Liver (tissue), 9 donors: Measurements from ENCODE around the gene CRTC2. TPM values are rescaled to one million over a fixed set of nuclear protein-coding genes. Genes with fewer than 3 reads are reported as not detected.
A peak's percentile ranks its signal among the peaks of the same experiment; 100 is the strongest.

Source experiments
- DNase-seq: peaks from one replicate; pipeline ENCODE4 v3.0.0-alpha.2; 2017; ENCODE audit warnings: low spot score
- H3K27ac ChIP-seq, 2 donors: one replicate each; pipeline ENCODE4 v1.7.0; 2013; ENCODE audit warnings: inconsistent platforms in 2 of 2, low read length in 2 of 2, control low read depth in 1 of 2, low read depth in 1 of 2, mild to moderate bottlenecking in 1 of 2
- H3K27me3 ChIP-seq, 4 donors: one replicate each; pipeline versions ENCODE4 v1.6.1 to v1.7.0; 2013; ENCODE audit warnings: low read length in 3 of 4, inconsistent platforms in 1 of 4, mild to moderate bottlenecking in 1 of 4, moderate library complexity in 1 of 4; ENCODE audit not compliant: control insufficient read depth in 4 of 4, insufficient read depth in 4 of 4
- H3K36me3 ChIP-seq, 4 donors: one replicate each; pipeline versions ENCODE4 v1.6.1 to v1.7.0; 2013; ENCODE audit warnings: low read length in 3 of 4, mild to moderate bottlenecking in 3 of 4, low read depth in 1 of 4, moderate library complexity in 1 of 4; ENCODE audit not compliant: control insufficient read depth in 4 of 4, insufficient read depth in 3 of 4
- H3K4me1 ChIP-seq, 4 donors: one replicate each; pipeline versions ENCODE4 v1.6.1 to v1.7.0; 2013; ENCODE audit warnings: low read length in 3 of 4, mild to moderate bottlenecking in 3 of 4, moderate library complexity in 1 of 4; ENCODE audit not compliant: control insufficient read depth in 4 of 4, insufficient read depth in 4 of 4
- H3K4me3 ChIP-seq, 3 donors: one replicate each; pipeline versions ENCODE4 v1.6.1 to v1.7.0; 2013; ENCODE audit warnings: low read length in 3 of 3, control low read depth in 1 of 3, low read depth in 1 of 3, mild to moderate bottlenecking in 1 of 3
- H3K9ac ChIP-seq, 2 donors: one replicate each; pipeline ENCODE4 v1.7.0; 2013; ENCODE audit warnings: low read length in 2 of 2, mild to moderate bottlenecking in 2 of 2, moderate library complexity in 2 of 2, control low read depth in 1 of 2, low read depth in 1 of 2
- H3K9me3 ChIP-seq, 4 donors: one replicate each; pipeline versions ENCODE4 v1.6.1 to v1.7.0; 2013; ENCODE audit warnings: low read length in 3 of 4; ENCODE audit not compliant: control insufficient read depth in 4 of 4
- EGR1 ChIP-seq, 2 donors: IDR thresholded peaks; 2 replicates each; pipeline ENCODE4 v1.6.1; 2016 to 2018; ENCODE audit warnings: antibody characterized with exemption in 2 of 2, low read depth in 2 of 2
- FOXA1 ChIP-seq: IDR thresholded peaks from 2 replicates; pipeline ENCODE4 v1.6.1; 2016; ENCODE audit warnings: antibody characterized with exemption
- FOXA2 ChIP-seq: IDR thresholded peaks from 2 replicates; pipeline ENCODE4 v1.6.1; 2016; ENCODE audit warnings: antibody characterized with exemption
- GABPA ChIP-seq, 2 donors: IDR thresholded peaks in 1 of 2; conservative IDR thresholded peaks in 1 of 2; 2 replicates each; pipeline ENCODE4 v1.6.1; 2016; ENCODE audit warnings: antibody characterized with exemption in 2 of 2, mild to moderate bottlenecking in 1 of 2, moderate library complexity in 1 of 2
- HNF4A ChIP-seq, 2 donors: conservative IDR thresholded peaks; 2 replicates each; pipeline ENCODE4 v1.6.1; 2016; ENCODE audit warnings: antibody characterized with exemption in 2 of 2, mild to moderate bottlenecking in 2 of 2
- HNF4G ChIP-seq: IDR thresholded peaks from 2 replicates; pipeline ENCODE4 v1.6.1; 2016; ENCODE audit warnings: antibody characterized with exemption
- JUND ChIP-seq, 2 donors: IDR thresholded peaks; 2 replicates each; pipeline ENCODE4 v1.6.1; 2016; ENCODE audit warnings: antibody characterized with exemption in 2 of 2
- NR2F2 ChIP-seq: IDR thresholded peaks from 2 replicates; pipeline ENCODE4 v1.6.1; 2016; ENCODE audit warnings: antibody characterized with exemption
- RAD21 ChIP-seq, 2 donors: IDR thresholded peaks; 2 replicates each; pipeline ENCODE4 v1.6.1; 2016; ENCODE audit warnings: antibody characterized with exemption in 2 of 2, mild to moderate bottlenecking in 2 of 2
- RXRA ChIP-seq, 2 donors: IDR thresholded peaks; 2 replicates each; pipeline ENCODE4 v1.6.1; 2017 to 2018; ENCODE audit warnings: antibody characterized with exemption in 2 of 2, mild to moderate bottlenecking in 1 of 2
- SP1 ChIP-seq: IDR thresholded peaks from 2 replicates; pipeline ENCODE4 v1.6.1; 2018; ENCODE audit warnings: antibody characterized with exemption, mild to moderate bottlenecking
- TAF1 ChIP-seq: conservative IDR thresholded peaks from 2 replicates; pipeline ENCODE4 v1.6.1; 2016; ENCODE audit warnings: antibody characterized with exemption, mild to moderate bottlenecking
- YY1 ChIP-seq: IDR thresholded peaks from 2 replicates; pipeline ENCODE4 v1.6.1; 2016; ENCODE audit warnings: antibody characterized with exemption, mild to moderate bottlenecking
- WGBS: extraction: QIAGEN DNeasy Blood & Tissue Kit; methylation state at CpG from one replicate; pipeline ENCODE4 v1.1.7; 2013; 5-methylcytosine and 5-hydroxymethylcytosine counted together
- polyA plus RNA-seq, 2 donors: library from polyadenylated mRNA; stranded (reverse) in 1 of 2; unstranded in 1 of 2; fragments of 200-250 nt in 1 of 2; fragments of >200 nt in 1 of 2; fragmentation: Nextera tagmentation in 1 of 2; extraction: Ambion mirVana in 1 of 2; gene quantifications; one replicate each; pipeline versions ENCODE4 v1.2.1 to v1.2.3, GENCODE V29; 2013 to 2015
- total RNA-seq, 2 donors: library from RNA; depleted of rRNA; stranded (reverse); fragments of >200 nt; gene quantifications; one replicate each; pipeline ENCODE4 v1.2.3, GENCODE V29; 2014
- TF ChIP-seq, protein P1 (sequence below): IDR thresholded peaks from 2 replicates; pipeline ENCODE4 v1.6.1; 2016; ENCODE audit warnings: antibody characterized with exemption, mild to moderate bottlenecking
- TF ChIP-seq, protein P2 (sequence below): IDR thresholded peaks from 2 replicates; pipeline ENCODE4 v1.6.1; 2016; ENCODE audit warnings: antibody characterized with exemption
- TF ChIP-seq, protein P3 (sequence below): IDR thresholded peaks from 2 replicates; pipeline ENCODE4 v1.6.1; 2016; ENCODE audit warnings: antibody characterized with exemption
- TF ChIP-seq, protein P4 (sequence below): fragments of 150-350 bp; IDR thresholded peaks from 2 replicates; pipeline ENCODE4 v1.5.1; 2017; ENCODE audit warnings: improper control_type of control experiment, low read depth, low read length; ENCODE audit not compliant: missing input control
- TF ChIP-seq, protein P5 (sequence below): IDR thresholded peaks from 2 replicates; pipeline ENCODE4 v1.6.1; 2016; ENCODE audit warnings: antibody characterized with exemption
- donor health status: healthy.
- donor health status: healthy.
- donor health status: healthy.
- donor health status: healthy.
- donor health status: healthy.

The CRTC2 gene
- total and polyA plus RNA-seq, 4 donors, result 4.9 to 14.9 (median 8.2) TPM

DNA sequence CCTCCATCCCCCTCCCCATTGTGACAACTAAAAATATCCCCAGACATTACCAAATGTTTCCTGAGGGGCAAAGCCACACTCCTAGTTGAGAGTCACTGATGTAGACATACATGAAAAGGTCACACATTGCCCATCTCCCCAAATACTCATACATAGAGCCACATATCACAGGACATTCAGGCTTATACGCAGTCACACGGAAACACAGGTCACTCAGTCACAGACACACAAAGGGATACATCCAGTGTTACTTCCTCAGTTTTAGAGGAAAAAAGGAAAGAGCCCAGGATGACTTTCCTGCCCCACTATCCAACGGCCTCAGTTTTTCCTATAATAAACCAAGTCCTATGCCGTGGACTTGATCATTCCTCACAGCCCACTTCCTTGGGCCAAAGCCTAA, 3.0 kb upstream of the CRTC2 start:
- Histone ChIP-seq H3K9ac (no peak overlapping the region), H3K4me1 (peaks cover 12 to 52% (median 41%) of the 10 kb centered on the region in 4 donors), H3K27me3 (no peaks in the 10 kb centered on the region), H3K36me3 (peaks cover 0 to 8% (median 1%) of the 10 kb centered on the region in 4 donors), H3K4me3 (no peak overlapping the region), H3K9me3 (no peaks in the 10 kb centered on the region), H3K27ac (no peak overlapping the region)
- WGBS, result 77% methylated on average over 4 of the region's 4 CpGs
- no peak for TF ChIP-seq RAD21 (IDR thresholded peaks at IDR 0.05)
- TF ChIP-seq, protein P1, sequence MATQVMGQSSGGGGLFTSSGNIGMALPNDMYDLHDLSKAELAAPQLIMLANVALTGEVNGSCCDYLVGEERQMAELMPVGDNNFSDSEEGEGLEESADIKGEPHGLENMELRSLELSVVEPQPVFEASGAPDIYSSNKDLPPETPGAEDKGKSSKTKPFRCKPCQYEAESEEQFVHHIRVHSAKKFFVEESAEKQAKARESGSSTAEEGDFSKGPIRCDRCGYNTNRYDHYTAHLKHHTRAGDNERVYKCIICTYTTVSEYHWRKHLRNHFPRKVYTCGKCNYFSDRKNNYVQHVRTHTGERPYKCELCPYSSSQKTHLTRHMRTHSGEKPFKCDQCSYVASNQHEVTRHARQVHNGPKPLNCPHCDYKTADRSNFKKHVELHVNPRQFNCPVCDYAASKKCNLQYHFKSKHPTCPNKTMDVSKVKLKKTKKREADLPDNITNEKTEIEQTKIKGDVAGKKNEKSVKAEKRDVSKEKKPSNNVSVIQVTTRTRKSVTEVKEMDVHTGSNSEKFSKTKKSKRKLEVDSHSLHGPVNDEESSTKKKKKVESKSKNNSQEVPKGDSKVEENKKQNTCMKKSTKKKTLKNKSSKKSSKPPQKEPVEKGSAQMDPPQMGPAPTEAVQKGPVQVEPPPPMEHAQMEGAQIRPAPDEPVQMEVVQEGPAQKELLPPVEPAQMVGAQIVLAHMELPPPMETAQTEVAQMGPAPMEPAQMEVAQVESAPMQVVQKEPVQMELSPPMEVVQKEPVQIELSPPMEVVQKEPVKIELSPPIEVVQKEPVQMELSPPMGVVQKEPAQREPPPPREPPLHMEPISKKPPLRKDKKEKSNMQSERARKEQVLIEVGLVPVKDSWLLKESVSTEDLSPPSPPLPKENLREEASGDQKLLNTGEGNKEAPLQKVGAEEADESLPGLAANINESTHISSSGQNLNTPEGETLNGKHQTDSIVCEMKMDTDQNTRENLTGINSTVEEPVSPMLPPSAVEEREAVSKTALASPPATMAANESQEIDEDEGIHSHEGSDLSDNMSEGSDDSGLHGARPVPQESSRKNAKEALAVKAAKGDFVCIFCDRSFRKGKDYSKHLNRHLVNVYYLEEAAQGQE, result no peak
- TF ChIP-seq FOXA2, result no peak
- TF ChIP-seq, protein P2, sequence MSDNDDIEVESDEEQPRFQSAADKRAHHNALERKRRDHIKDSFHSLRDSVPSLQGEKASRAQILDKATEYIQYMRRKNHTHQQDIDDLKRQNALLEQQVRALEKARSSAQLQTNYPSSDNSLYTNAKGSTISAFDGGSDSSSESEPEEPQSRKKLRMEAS, result no peak
- TF ChIP-seq NR2F2, result no peak
- TF ChIP-seq EGR1 (IDR thresholded peaks at IDR 0.05; ENCODE audit: low read depth in 2 of 2), result no peak
- no peak for TF ChIP-seq HNF4A (conservative IDR thresholded peaks at IDR 0.05)
- no peak for TF ChIP-seq GABPA (IDR thresholded peaks at IDR 0.05 in 1 of 2, conservative IDR thresholded peaks at IDR 0.05 in 1 of 2)
- no peak for TF ChIP-seq JUND (IDR thresholded peaks at IDR 0.05)
- DNase-seq, result no peak

DNA sequence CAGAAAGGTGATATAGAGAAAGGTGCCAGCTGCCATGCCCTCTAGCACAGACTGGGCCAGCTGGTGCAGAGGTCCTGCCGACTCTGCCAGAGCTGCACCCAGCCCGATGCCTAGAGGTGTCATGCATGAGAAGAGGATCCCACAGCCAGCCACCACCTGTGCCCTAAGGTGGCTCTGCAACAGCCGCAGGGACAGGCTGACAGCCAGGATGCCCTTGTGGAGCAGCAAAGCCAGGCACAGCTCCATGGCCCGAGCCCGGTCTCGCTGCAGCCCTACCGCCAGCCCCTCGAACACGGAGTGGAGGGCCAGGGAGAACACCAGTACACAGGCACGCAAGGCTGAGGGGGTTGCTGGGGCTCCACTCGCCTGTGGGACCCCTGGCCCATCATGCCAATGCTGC, 1.8 kb upstream of the CRTC2 start:
- DNase-seq, result no peak
- Histone ChIP-seq H3K27ac (no peak overlapping the region), H3K4me3 (no peak overlapping the region), H3K9me3 (no peaks in the 10 kb centered on the region), H3K4me1 (peaks cover 11 to 56% (median 44%) of the 10 kb centered on the region in 4 donors), H3K27me3 (no peaks in the 10 kb centered on the region), H3K36me3 (peaks cover 0 to 8% (median 1%) of the 10 kb centered on the region in 4 donors), H3K9ac (no peak overlapping the region)
- WGBS, result 95% methylated on average over 11 of the region's 11 CpGs
- no peak for TF ChIP-seq YY1
- no peak for TF ChIP-seq FOXA1
- no peak for TF ChIP-seq RAD21 (IDR thresholded peaks at IDR 0.05)
- no peak for TF ChIP-seq RXRA (IDR thresholded peaks at IDR 0.05)

DNA sequence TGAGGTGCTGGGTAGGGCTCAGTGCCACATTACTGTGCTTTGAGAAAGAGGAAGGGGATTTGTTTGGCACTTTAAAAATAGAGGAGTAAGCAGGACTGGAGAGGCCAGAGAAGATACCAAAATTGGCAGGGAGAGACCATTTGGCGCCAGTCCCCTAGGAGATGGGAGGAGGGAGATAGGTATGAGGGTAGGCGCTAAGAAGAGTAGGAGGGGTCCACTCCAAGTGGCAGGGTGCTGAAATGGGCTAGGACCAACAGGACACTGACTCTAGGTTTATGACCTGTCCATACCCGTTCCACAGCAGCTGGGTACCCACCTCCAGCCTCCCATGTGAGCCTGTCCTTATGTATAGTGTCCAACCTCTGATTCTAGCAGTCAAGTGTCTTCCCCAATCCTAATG, 1.0 kb upstream of the CRTC2 start:
- DNase-seq, result no peak
- 70% methylated on average over 3 of the region's 3 CpGs for WGBS
- no peaks in the 10 kb centered on the region for H3K27me3 ChIP-seq
- H3K4me1 ChIP-seq, result peaks cover 11 to 63% (median 51%) of the 10 kb centered on the region in 4 donors
- H3K9me3 ChIP-seq, result no peaks in the 10 kb centered on the region
- H3K9ac ChIP-seq, result no peak overlapping the region
- peaks cover 0 to 8% (median 1%) of the 10 kb centered on the region in 4 donors for H3K36me3 ChIP-seq
- TF ChIP-seq HNF4G (no peak), GABPA (IDR thresholded peaks at IDR 0.05 in 1 of 2, conservative IDR thresholded peaks at IDR 0.05 in 1 of 2) (no peak), FOXA1 (no peak), FOXA2 (no peak), YY1 (no peak), JUND (IDR thresholded peaks at IDR 0.05) (no peak), EGR1 (IDR thresholded peaks at IDR 0.05; ENCODE audit: low read depth in 2 of 2) (no peak), TAF1 (no peak), NR2F2 (no peak), RAD21 (IDR thresholded peaks at IDR 0.05) (no peak), RXRA (IDR thresholded peaks at IDR 0.05) (no peak), SP1 (no peak)
- TF ChIP-seq, protein P2, result no peak
- TF ChIP-seq, protein P3, sequence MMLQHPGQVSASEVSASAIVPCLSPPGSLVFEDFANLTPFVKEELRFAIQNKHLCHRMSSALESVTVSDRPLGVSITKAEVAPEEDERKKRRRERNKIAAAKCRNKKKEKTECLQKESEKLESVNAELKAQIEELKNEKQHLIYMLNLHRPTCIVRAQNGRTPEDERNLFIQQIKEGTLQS, result no peak
- TF ChIP-seq, protein P4, sequence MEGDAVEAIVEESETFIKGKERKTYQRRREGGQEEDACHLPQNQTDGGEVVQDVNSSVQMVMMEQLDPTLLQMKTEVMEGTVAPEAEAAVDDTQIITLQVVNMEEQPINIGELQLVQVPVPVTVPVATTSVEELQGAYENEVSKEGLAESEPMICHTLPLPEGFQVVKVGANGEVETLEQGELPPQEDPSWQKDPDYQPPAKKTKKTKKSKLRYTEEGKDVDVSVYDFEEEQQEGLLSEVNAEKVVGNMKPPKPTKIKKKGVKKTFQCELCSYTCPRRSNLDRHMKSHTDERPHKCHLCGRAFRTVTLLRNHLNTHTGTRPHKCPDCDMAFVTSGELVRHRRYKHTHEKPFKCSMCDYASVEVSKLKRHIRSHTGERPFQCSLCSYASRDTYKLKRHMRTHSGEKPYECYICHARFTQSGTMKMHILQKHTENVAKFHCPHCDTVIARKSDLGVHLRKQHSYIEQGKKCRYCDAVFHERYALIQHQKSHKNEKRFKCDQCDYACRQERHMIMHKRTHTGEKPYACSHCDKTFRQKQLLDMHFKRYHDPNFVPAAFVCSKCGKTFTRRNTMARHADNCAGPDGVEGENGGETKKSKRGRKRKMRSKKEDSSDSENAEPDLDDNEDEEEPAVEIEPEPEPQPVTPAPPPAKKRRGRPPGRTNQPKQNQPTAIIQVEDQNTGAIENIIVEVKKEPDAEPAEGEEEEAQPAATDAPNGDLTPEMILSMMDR, result no peak
- TF ChIP-seq, protein P5, sequence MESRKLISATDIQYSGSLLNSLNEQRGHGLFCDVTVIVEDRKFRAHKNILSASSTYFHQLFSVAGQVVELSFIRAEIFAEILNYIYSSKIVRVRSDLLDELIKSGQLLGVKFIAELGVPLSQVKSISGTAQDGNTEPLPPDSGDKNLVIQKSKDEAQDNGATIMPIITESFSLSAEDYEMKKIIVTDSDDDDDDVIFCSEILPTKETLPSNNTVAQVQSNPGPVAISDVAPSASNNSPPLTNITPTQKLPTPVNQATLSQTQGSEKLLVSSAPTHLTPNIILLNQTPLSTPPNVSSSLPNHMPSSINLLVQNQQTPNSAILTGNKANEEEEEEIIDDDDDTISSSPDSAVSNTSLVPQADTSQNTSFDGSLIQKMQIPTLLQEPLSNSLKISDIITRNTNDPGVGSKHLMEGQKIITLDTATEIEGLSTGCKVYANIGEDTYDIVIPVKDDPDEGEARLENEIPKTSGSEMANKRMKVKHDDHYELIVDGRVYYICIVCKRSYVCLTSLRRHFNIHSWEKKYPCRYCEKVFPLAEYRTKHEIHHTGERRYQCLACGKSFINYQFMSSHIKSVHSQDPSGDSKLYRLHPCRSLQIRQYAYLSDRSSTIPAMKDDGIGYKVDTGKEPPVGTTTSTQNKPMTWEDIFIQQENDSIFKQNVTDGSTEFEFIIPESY, result no peak
- H3K4me3 ChIP-seq, result no peak overlapping the region
- H3K27ac ChIP-seq, result peak overlapping the region in 1 of 2 donors; percentile 1
